ENCODE results near the gene SPTBN5. TPM values are rescaled to one million over a fixed set of nuclear protein-coding genes. Genes with fewer than 3 reads are reported as not detected.

The SPTBN5 gene
- total RNA-seq, 8 experiments from 2014 or later = 0.18 to 2.3 (median 0.72) TPM

DNA sequence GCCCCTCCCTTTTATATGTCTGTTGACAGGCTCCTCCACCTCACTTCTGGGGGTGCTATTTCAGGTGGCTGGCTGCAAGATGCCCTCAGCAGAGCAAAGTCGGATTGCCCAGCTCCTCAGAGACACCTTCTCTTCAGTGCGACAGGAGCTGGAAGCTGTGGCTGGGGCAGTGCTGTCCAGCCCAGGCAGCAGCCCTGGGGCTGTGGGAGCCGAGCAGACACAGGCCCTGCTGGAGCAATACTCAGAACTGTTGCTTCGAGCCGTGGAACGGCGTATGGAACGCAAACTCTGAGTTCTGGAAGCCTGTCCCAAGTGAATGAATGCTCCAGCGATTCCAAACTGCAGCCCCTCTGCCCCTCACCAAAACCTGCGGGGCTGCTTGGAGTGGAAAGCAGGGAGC lies 68.7 kb downstream of the SPTBN5 start:
- Histone ChIP-seq H3K4me1 (replicated peaks in 1 of 2) (peaks cover 7 to 10% of the 10 kb centered on the region in 2 donors), H3K27ac (no peak overlapping the region), H3K4me3 (no peak overlapping the region)
- no peak for ATAC-seq (replicated peaks in 6 of 8)
- 70 to 100% (median 88%) methylated on average over 1 to 8 of the region's 10 CpGs; no CpG with 5 or more reads in 3 of the 10 experiments for WGBS, 10 experiments
- in situ Hi-C loops (cut with MboI; ENCODE audit: low pct_unique_long_range_greater_than_20kb in 2 of 9, low sequenced_read_pairs in 9 of 9, unreplicated experiment in 9 of 9) = no loop called here

DNA sequence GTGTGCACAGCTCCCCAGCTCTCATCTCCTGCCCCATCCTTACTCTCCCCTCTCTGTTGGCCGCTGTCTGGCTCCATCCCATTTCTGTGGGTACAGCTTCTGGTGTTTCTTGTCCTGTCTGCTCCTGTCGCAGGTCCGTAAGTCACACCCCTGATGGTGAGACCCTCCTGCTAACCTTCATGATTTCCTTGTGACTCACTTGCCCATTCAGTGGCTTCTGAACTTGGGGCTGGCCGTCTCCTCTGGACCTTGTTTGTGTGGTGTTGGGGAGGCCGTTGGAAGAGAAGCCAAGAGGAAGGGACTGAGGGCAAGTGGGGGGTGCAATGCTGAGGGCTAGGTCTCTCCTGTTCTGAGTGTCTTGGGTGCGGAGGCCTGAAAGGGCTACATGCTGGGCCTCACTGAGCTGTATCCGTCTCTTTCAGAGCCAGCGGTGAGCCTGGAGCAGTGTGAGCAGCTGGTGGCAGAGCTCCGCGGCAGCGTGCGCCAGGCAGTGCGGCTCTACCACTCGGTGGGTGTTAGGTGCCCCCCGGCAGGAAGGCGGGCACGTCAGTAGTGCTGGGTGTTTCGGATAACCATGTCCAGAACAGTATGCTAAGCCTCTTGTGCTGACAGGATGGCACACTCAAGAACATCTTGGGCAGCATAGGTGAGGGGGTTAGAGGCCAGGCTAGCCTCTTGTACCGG lies 69.6 kb downstream of the SPTBN5 start:
- Histone ChIP-seq H3K4me1 (replicated peaks in 1 of 2) (peaks cover 5 to 6% of the 10 kb centered on the region in 2 donors), H3K27ac (no peak overlapping the region), H3K4me3 (no peak overlapping the region)
- WGBS, 10 experiments = 88 to 100% (median 97%) methylated on average over 1 to 10 of the region's 19 CpGs; no CpG with 5 or more reads in 6 of the 10 experiments
- in situ Hi-C loops (cut with MboI; ENCODE audit: low pct_unique_long_range_greater_than_20kb in 2 of 9, low sequenced_read_pairs in 9 of 9, unreplicated experiment in 9 of 9) = loop anchor here in 4 of 9 experiments (25.0 kb wide), 1 partner anchor 262 kb away; the partner anchor contains the start of gene TYRO3 (in 4 of the 4)
- no peak for ATAC-seq (replicated peaks in 6 of 8)

DNA sequence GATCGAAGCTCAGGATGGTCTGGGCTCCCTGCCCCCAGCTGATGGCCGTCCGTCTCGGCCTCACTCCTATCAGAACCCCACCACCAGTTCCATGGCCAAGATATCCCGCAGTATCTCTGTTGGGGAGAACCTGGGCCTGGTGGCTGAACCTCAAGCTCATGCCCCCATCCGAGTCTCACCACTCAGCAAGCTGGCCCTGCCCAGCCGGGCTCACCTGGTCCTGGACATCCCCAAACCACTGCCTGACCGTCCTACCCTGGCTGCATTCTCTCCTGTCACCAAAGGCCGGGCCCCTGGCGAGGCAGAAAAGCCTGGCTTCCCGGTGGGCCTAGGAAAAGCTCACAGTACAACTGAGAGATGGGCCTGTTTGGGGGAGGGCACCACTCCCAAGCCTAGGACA lies 70.4 kb downstream of the SPTBN5 start:
- in situ Hi-C loops (cut with MboI; ENCODE audit: low pct_unique_long_range_greater_than_20kb in 2 of 9, low sequenced_read_pairs in 9 of 9, unreplicated experiment in 9 of 9) = loop anchor here in 4 of 9 experiments (25.0 kb wide), 1 partner anchor 261 kb away; the partner anchor contains the start of gene TYRO3 (in 4 of the 4)
- ATAC-seq (replicated peaks in 6 of 8) = no peak
- Histone ChIP-seq H3K4me3 (no peak overlapping the region), H3K4me1 (replicated peaks in 1 of 2) (no peaks in the 10 kb centered on the region), H3K27ac (no peak overlapping the region)
- 85 to 100% methylated on average over 1 to 9 of the region's 11 CpGs; no CpG with 5 or more reads in 8 of the 10 experiments for WGBS, 10 experiments

DNA sequence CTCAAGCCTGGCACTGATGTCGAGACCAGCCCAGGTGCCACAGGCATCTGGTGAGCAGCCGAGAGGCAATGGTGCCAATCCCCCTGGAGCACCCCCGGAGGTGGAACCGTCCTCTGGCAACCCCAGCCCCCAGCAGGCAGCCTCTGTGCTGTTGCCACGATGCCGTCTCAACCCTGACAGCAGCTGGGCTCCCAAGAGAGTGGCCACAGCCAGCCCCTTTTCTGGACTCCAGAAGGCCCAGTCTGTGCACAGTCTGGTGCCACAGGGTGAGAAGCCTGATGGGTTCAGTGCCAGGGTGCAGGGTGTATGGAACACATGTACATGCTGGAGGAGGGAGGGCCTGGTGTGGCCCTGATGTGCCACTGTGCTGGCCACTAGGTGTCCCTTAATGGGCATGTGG lies 70.9 kb downstream of the SPTBN5 start:
- no peak overlapping the region for H3K4me3 ChIP-seq
- WGBS, 10 experiments = 60 to 80% methylated on average over 2 of the region's 6 CpGs; no CpG with 5 or more reads in 8 of the 10 experiments
- no peaks in the 10 kb centered on the region for H3K4me1 ChIP-seq (replicated peaks in 1 of 2)
- no peak overlapping the region for H3K27ac ChIP-seq
- in situ Hi-C loops (cut with MboI; ENCODE audit: low pct_unique_long_range_greater_than_20kb in 2 of 9, low sequenced_read_pairs in 9 of 9, unreplicated experiment in 9 of 9) = loop anchor here in 4 of 9 experiments (25.0 kb wide), 1 partner anchor 261 kb away; the partner anchor contains the start of gene TYRO3 (in 4 of the 4)
- ATAC-seq (replicated peaks in 6 of 8) = no peak

DNA sequence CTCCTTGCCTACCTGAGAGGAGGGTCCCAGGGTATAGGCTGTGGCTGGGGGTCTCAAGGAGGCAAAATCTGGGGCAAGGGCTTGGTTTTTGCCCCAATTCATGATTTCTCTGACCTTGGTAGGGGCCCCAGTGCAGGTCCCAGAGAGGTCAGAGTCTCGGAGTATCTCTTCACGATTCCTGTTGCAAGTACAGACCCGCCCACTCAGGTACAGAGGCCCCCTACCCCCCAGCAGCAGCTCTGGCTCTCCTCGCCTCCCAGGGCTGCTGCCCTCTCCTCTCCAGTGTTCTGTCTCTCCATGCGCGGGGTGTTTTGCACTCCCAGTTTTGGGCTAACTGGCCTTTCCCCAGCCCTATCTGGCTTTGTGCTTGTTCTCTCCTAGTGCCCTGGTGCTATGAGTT lies 71.4 kb downstream of the SPTBN5 start:
- in situ Hi-C loops (cut with MboI; ENCODE audit: low pct_unique_long_range_greater_than_20kb in 2 of 9, low sequenced_read_pairs in 9 of 9, unreplicated experiment in 9 of 9) = loop anchor here in 4 of 9 experiments (25.0 kb wide), 1 partner anchor 260 kb away; the partner anchor contains the start of gene TYRO3 (in 4 of the 4)
- ATAC-seq (replicated peaks in 6 of 8) = no peak
- 100% methylated on average over 1 to 4 of the region's 6 CpGs; no CpG with 5 or more reads in 7 of the 10 experiments for WGBS, 10 experiments
- H3K4me3 ChIP-seq = no peak overlapping the region
- H3K4me1 ChIP-seq (replicated peaks in 1 of 2) = no peaks in the 10 kb centered on the region
- H3K27ac ChIP-seq = no peak overlapping the region

DNA sequence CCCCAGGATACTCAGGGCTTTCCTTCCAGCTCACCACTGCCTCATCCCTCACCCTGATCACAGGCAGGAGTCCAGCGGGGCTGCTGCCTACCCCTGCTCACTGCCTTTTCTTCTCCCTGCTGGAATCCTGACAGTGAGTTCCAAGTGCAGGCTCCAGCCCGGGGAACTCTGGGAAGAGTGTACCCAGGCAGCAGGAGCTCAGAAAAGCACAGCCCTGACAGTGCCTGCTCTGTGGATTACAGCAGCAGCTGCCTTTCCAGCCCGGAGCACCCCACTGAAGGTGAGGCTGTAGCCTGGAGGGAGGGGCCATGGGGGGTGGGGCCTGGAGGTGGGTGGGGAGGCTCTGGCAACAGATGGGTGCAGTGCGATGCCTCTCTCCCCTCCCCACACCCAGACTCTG lies 72.0 kb downstream of the SPTBN5 start:
- no peaks in the 10 kb centered on the region for H3K4me1 ChIP-seq (replicated peaks in 1 of 2)
- no peak overlapping the region for H3K4me3 ChIP-seq
- ATAC-seq (replicated peaks in 6 of 8) = no peak
- WGBS, 10 experiments = no CpG with 5 or more reads among the region's 4 CpGs
- in situ Hi-C loops (cut with MboI; ENCODE audit: low pct_unique_long_range_greater_than_20kb in 2 of 9, low sequenced_read_pairs in 9 of 9, unreplicated experiment in 9 of 9) = loop anchor here in 4 of 9 experiments (25.0 kb wide), 1 partner anchor 260 kb away; the partner anchor contains the start of gene TYRO3 (in 4 of the 4)
- no peak overlapping the region for H3K27ac ChIP-seq

DNA sequence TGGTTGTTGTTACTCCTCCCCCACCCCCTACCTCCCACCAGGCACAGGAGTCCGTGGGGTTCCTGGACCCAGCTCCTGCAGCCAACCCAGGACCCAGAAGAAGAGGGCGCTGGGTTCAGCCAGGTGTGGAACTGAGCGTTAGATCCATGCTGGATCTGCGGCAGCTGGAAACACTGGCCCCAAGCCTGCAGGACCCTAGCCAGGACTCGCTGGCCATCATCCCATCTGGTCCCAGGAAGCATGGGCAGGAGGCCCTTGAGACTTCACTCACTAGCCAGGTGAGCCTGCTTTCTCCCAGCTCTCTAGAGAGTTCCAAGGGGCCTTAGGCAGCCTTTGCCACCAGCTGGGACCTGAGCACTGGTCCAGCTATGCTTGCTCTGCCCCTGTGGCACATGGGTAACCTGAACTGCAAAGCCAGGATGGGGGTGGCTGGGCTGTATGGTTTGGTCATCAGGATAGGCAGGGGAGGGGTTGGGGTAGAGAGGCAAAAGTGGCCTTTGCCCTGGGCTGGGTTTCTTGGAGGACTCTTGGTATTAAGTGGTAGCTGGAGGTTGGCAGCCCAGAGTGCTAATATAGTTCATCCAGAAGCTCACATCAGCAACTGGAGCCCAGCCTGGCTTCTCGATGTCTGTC lies 72.9 kb downstream of the SPTBN5 start:
- 40 to 100% (median 86%) methylated on average over 1 to 3 of the region's 6 CpGs; no CpG with 5 or more reads in 5 of the 10 experiments for WGBS, 10 experiments
- no peak overlapping the region for H3K4me3 ChIP-seq
- in situ Hi-C loops (cut with MboI; ENCODE audit: low pct_unique_long_range_greater_than_20kb in 2 of 9, low sequenced_read_pairs in 9 of 9, unreplicated experiment in 9 of 9) = loop anchor here in 4 of 9 experiments (25.0 kb wide), 1 partner anchor 259 kb away; the partner anchor contains the start of gene TYRO3 (in 4 of the 4)
- no peak for ATAC-seq (replicated peaks in 6 of 8)
- no peaks in the 10 kb centered on the region for H3K4me1 ChIP-seq (replicated peaks in 1 of 2)
- H3K27ac ChIP-seq = no peak overlapping the region

DNA sequence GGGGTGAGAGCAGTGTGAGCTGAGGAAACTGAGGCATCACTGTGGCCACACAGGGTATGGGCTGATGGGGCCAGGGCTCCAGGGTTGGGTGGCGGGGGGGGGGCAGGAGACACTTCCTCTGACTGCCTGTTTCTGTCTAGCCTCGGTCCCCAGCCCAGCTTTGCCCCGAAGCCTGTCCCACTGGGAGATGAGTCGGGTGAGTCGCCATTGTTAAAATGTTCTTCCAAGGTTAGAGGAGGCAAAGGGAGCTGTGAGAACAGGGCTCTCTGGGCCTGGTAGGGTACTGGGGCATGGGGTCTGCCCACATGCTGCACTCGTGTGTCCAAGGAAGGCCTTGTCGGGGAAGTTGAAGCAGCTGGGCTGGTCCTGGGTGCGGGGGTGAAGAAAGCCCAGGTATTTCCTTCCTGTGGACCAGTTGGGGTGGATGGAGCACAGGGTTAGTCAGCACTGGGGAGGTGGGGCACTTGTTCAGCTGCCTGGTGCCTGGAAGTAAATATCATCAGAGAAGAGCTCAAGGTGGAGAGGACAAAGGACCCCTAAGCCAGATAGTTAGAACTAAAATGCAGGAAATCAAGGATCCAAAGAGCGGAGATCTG lies 74.3 kb downstream of the SPTBN5 start:
- Histone ChIP-seq H3K27ac (no peak overlapping the region), H3K4me3 (no peak overlapping the region), H3K4me1 (replicated peaks in 1 of 2) (no peaks in the 10 kb centered on the region)
- WGBS, 10 experiments = 83 to 100% (median 88%) methylated on average over 1 to 4 of the region's 9 CpGs; no CpG with 5 or more reads in 5 of the 10 experiments
- no peak for ATAC-seq (replicated peaks in 6 of 8)
- in situ Hi-C loops (cut with MboI; ENCODE audit: low pct_unique_long_range_greater_than_20kb in 2 of 9, low sequenced_read_pairs in 9 of 9, unreplicated experiment in 9 of 9) = loop anchor here in 5 of 9 experiments (10.0 to 25.0 kb wide), 2 partner anchors 257 to 265 kb away; partner anchors contain the start of gene TYRO3 (in 5 of the 5)

DNA sequence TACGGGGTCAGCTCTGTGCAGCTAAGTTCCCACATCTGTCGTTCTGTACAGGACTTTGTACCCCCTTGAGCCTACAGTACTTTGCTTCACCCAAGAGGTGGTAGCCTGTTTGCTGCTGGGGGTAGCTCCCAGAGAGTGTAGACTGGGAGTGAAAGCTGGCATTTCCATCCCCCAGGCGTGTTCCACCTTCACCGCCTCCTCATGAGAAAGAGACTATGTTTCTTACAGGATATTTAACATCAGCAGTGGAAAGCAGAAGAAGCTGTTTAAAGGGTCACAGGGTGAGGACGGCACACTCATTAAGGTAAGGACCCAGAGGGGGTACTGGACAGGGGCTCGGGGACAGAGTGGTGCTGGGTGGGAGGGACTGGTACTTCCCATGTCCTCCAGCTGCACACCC lies 76.1 kb downstream of the SPTBN5 start:
- H3K27ac ChIP-seq = no peak overlapping the region
- WGBS, 10 experiments = 42% methylated on average over 2 of the region's 6 CpGs; no CpG with 5 or more reads in 9 of the 10 experiments
- no peak for ATAC-seq (replicated peaks in 6 of 8)
- H3K4me3 ChIP-seq = no peak overlapping the region
- in situ Hi-C loops (cut with MboI; ENCODE audit: low pct_unique_long_range_greater_than_20kb in 2 of 9, low sequenced_read_pairs in 9 of 9, unreplicated experiment in 9 of 9) = loop anchor here in 5 of 9 experiments (10.0 to 25.0 kb wide), 2 partner anchors 255 to 263 kb away; partner anchors contain the start of gene TYRO3 (in 5 of the 5)
- no peaks in the 10 kb centered on the region for H3K4me1 ChIP-seq (replicated peaks in 1 of 2)

DNA sequence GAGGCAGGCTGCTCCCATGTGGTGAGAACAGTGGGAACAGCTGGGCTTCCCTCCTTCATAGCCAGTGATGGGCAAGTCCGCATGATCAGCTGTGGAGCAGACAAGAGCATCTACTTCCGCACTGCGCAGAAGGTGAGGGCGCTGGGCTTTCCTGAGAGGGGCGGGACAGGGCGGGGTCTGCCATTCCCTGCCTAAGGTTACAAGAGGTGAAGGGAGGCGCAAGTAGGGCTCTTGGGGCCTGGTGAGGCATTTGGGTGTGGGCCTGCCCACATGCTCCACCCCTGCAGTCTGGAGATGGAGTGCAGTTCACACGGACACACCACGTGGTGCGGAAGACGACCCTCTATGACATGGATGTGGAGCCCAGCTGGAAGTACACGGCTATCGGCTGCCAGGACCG lies 76.5 kb downstream of the SPTBN5 start:
- in situ Hi-C loops (cut with MboI; ENCODE audit: low pct_unique_long_range_greater_than_20kb in 2 of 9, low sequenced_read_pairs in 9 of 9, unreplicated experiment in 9 of 9) = loop anchor here in 5 of 9 experiments (10.0 to 25.0 kb wide), 2 partner anchors 255 to 263 kb away; partner anchors contain the start of gene TYRO3 (in 5 of the 5)
- 60 to 100% (median 82%) methylated on average over 1 to 7 of the region's 14 CpGs; no CpG with 5 or more reads in 6 of the 10 experiments for WGBS, 10 experiments
- Histone ChIP-seq H3K27ac (no peak overlapping the region), H3K4me3 (no peak overlapping the region), H3K4me1 (replicated peaks in 1 of 2) (no peaks in the 10 kb centered on the region)
- ATAC-seq (replicated peaks in 6 of 8) = no peak

DNA sequence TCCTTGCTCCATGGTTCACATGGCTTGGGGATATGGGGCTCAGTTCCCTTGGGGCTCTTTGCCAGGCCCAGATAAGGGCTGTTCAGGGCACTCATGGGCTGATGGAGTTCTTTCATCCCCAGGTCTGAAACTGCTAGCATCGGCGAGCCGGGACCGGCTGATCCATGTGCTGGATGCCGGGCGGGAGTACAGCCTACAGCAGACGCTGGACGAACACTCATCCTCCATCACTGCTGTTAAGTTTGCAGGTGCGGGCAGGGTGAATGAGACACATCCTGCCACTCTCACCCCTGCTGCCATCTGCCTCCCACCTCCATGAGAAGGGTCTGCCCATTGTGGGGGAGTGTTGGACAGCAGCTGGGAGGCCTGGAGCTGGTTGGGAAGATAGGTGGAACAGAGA lies 77.1 kb downstream of the SPTBN5 start:
- H3K4me1 ChIP-seq (replicated peaks in 1 of 2) = no peaks in the 10 kb centered on the region
- ATAC-seq (replicated peaks in 6 of 8) = no peak
- 80 to 100% (median 93%) methylated on average over 3 to 9 of the region's 9 CpGs; no CpG with 5 or more reads in 6 of the 10 experiments for WGBS, 10 experiments
- no peak overlapping the region for H3K4me3 ChIP-seq
- H3K27ac ChIP-seq = no peak overlapping the region
- in situ Hi-C loops (cut with MboI; ENCODE audit: low pct_unique_long_range_greater_than_20kb in 2 of 9, low sequenced_read_pairs in 9 of 9, unreplicated experiment in 9 of 9) = loop anchor here in 5 of 9 experiments (10.0 to 25.0 kb wide), 2 partner anchors 254 to 262 kb away; partner anchors contain the start of gene TYRO3 (in 5 of the 5)

DNA sequence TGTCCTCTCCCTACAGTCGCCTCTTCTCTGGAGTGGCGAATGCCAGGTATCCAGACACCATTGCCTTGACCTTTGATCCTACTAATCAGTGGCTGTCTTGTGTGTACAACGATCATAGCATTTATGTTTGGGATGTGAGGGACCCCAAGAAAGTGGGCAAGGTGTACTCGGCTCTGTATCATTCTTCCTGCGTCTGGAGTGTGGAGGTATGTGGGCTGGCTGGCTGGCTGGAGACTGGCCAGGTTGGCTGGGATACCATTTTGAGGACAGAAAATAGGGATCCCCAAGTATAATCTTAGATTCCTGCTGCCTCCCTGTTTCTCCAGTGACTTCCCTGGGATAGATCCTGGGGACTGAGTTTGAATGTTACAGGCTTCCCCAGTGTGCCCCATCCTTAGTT lies 79.3 kb downstream of the SPTBN5 start:
- Histone ChIP-seq H3K4me1 (replicated peaks in 1 of 2) (no peaks in the 10 kb centered on the region), H3K4me3 (no peak overlapping the region), H3K27ac (no peak overlapping the region)
- 57 to 100% (median 90%) methylated on average over 1 to 4 of the region's 5 CpGs; no CpG with 5 or more reads in 2 of the 10 experiments for WGBS, 10 experiments
- in situ Hi-C loops (cut with MboI; ENCODE audit: low pct_unique_long_range_greater_than_20kb in 2 of 9, low sequenced_read_pairs in 9 of 9, unreplicated experiment in 9 of 9) = loop anchor here in 5 of 9 experiments (10.0 to 25.0 kb wide), 2 partner anchors 252 to 260 kb away; partner anchors contain the start of gene TYRO3 (in 5 of the 5)
- ATAC-seq (replicated peaks in 6 of 8) = no peak
